Measurements from ENCODE around the gene RPL39L.
A peak's percentile ranks its signal among the peaks of the same experiment; 100 is the strongest.
"Not testable (repeated sequence)": the region's sequence is repeated elsewhere in the genome, so short reads cannot be mapped to it uniquely, and the experiment has no call there.

Gene RPL39L

DNA sequence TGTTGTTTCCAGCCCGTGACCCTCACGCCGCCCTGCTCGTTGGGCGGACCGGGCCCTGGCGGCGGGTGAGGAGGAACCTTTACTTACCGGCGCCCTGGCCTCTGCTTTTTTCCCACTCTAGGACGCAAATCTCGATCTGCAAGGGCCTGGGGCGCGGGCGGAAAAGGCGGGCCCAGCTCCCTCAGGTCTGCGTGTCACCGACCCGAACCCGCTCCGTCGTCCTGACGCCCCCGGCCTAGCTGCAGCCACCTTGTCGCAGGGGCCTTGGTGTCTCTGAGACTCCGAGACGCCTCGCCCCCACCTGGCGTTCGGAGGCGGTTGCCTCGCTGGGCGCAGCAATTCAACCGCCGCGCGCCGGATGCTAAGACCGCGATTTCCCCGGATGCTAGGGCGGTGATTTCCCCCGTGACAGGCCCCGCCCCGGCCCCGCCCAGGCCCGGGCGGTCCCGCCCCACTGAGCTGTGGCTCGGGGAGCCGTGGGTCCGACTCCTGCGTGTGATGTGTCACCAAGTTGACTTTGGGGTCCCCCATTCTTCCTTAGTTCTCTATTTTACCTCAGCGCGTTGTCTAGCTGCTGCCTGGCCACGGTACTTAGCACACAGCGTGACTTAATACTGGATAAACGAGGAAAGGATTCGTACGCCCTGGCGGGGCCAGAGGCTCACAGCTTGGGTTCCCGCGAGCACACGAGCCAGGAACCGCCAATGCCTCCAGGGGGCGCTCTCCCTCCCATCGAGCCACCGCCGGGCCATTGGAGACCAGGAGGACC is at the start of gene RPL39L:
Gene RPL39L (minus strand): TSS at position 371 of the 769 bp plus-strand sequence. CDS start 18,196 bp downstream, outside the sequence.
- peak; percentile 50 for DNase-seq

DNA sequence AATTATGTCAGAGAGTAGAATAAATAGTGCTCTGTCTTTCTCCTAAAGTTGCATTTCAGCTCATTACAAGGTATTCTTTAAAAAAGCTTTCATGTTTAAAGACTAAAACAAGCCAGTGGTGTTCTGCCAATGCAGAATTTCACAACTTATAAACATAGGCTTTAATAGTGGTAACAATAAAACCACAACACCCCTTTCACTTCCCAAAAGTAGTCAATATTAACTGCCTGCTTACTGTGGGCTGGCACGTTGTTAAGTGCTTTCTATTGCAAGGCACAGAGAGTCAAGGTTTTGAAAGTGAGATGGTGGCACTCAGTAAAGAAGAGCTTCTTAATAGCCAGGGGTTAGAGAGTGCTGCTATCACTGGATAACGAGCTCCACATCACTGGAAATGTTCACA is 49.6 kb upstream of the RPL39L start:
- DNase-seq, result no peak

DNA sequence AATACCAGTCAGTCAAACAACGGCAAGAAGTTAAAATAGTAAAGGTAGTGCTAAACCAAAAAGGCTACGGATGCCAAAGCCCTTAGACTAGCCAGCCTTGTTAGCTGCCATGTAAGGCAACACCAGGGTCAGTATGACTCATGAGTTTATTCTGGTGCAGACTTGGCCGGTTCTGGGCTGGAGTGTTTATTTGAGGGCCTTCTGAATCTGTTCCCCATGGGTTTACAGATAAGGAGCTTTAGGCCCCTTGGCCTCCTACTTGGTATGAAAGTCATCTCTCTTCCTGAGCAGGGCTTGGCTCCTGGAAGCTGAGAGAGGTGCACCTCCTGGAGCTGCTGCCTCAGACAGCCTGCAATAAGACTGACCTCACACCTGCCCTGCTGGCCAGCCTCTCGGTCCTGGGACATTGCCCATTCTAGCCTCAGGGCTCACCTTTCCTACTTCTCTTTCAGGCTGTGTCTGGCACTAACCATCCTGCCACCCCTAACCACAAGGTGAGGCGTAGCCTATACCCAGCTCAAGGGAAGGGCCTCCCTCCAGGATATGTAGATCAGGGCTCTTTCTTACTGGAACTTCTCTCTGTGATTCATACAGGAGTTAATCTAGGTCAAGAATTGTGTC is 47.6 kb upstream of the RPL39L start:
- no peak for DNase-seq

DNA sequence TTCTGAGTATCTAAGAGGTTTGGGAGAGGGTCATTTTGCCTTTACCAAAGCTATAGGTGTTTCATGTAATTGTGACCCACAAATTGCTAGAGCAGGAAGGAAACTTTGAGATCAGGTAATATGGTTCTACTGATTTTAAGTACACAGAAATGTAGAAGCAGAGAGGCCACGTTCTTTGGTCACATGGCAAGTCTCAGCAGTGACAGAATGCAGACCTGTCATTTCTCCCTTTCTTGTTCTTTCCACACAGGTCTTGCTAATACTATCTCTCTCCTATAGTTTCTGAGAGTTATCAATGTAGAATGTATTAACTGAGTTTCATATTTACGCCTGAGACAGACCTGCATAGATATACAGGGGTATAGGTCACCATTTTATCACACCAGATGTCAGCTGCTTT is 47.1 kb upstream of the RPL39L start:
- no peak for DNase-seq

DNA sequence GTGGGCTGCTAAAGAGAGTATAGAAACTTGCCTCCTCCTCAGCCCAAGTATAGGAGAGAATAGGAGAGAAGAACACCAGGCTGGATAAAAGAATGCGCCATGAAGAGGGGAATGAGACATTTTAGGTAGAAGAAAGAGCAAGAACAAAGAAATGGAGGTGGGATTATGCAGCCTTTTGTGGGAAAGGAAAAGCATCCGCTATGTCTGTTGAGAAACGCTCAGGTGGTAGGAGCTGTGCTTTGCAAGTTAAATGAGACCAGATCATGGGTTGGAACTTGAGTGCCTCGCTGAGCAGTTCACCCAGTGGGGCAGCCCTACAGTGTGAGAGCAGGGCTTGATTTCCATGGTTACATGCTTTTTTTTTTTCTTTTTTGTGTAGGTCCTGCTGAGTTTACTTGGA is 46.5 kb upstream of the RPL39L start:
- peak; percentile 46 for DNase-seq

DNA sequence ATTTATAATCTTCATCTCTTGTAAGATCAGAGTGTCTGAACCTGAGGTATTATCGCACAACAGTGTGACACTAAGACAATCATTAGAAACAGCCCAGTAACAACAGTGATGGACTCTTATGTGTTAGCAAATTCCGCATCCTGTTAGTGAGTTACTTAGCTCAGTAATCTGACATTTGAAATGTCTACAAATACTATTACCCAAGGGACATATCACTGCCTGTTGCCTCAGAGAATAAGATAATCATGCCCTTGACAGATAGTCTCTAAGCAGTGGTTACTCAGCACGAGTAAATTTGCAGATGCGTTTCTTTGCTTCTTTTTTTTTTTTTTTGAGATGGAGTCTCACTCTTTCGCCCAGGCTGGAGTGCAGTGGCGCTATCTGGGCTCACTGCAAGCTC is 44.6 kb upstream of the RPL39L start:
- DNase-seq, result no peak

DNA sequence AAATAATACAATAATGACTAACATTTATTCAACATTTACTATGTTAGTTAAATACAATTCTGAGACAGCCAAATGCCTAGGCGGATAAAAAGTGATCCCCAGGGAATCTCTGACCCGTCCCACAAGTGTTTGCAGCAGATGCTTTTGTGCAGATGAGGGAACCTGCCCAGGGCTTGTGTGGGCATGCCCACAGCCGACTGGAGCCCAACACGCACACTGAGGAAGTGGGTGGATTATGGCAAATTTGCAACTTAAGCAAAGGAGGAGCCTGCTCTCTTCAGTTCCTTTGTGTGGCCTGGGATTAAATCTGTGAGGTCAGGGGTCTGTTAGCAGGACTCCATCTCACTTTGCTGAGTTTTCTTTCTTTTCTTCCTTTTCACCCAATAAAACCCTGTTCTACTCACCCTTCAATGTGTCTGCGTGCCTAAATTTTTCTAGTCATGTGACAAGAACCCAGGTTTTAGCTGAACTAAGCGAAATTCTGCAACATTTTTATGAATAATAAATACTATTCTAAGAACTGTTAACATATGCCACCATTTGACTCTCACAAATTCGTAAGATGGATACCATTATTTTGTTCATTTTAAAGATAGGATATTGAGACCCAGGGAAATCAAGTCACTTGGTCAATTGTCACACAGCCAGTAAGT is 44.0 kb upstream of the RPL39L start:
- DNase-seq, result peak; percentile 61

DNA sequence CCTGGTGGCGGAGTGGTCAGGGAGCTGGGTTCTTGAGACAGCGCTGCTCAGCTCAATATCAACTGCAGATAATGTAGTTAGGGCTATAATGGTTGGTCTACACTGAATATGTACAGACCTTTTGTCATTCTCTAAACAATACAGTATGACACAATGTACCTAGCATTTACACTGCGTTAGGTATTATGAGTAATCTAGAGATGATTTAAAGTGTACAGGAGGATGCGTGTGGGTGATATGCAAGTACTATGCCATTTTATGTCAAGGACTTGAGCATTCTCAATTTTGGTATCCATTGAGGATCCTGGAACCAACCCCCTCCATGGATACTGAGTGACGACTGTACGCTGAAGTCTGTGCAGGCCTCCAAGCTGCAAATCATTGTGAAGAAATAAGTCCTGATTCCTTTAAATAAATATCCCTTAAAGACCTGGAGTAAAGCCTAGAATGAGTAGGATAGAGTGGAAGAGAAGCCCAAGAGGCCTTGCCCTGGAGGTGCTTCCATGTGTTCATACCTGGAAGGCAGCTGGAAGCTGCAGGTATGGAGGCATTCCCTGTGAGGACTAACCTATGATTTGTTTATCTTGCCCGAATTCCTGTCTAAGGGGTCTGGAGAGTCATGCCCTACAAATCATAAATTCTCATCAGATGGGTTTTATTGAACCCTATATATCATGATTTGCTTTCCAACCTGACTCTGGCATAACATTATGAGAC is 42.3 kb upstream of the RPL39L start:
- DNase-seq, result no peak

DNA sequence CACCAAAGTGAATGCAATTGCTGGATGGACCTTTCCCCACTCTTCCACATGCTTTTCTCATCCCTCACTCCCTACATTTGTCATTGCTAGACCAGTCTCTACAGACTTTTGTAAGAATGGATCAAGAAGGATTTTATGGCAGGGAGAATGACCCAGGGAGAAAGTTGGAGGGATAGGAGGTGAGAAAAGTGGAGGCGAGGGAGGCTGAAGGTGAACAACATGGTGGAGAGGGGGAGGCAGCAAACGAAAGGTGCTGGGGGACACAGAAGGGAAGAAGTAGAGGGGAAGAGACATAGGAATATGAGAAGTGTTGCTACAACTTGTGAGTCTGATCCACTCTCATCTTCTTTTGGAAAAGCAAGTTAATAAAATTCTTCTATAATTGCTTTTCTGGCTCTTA is 33.6 kb upstream of the RPL39L start:
- no peak for DNase-seq

DNA sequence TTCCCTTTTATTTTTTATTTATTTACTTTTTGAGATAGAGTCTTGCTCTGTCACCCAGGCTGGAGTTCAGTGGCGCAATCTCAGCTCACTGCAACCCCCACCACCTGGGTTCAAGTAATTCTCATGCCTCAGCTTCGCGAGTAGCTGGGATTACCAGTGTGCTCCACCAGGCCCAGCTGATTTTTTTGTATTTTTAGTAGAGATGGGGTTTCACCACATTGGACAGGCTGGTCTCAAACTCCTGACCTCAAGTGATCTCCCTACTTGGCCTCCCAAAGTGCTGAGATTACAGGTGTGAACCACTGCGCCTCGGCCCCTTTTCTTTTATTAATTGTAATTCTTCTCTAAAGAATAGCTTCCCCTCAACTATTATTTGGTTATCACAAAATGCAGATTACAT is 31.6 kb upstream of the RPL39L start:
- not testable (repeated sequence) for DNase-seq

DNA sequence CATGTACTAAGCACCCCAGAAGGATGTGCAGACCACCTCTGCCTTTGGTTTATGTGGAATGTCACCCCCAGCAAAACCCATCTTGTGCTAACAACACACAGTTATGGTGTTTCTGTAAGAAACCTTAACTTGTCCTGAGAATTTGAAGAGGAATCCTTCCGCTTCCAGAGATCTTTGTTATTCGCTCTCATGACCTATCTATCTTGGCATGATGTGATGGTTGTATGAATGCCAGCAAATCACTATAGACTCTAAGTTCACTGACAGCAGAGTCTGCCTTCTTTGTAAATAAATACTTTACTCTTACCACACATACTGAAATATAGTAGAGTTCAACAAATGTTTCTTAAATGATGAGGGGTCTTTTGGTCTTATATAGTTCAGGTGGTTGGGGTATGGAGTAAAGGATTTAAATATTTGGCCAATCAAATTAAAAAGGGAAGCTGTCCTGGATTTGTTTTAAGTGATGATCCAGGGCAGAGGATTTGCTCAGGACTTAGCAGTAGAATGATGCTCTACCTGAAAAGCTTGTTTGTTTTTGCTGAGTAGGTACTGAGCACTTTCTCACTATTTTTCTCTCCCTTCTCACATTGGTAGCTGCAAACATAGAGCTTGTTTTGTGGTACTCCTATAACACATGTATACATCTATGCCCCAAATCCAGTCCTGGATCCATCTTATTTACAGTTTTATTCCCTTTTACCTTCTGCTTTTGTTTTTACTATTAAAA is 30.1 kb upstream of the RPL39L start:
- no peak for DNase-seq

DNA sequence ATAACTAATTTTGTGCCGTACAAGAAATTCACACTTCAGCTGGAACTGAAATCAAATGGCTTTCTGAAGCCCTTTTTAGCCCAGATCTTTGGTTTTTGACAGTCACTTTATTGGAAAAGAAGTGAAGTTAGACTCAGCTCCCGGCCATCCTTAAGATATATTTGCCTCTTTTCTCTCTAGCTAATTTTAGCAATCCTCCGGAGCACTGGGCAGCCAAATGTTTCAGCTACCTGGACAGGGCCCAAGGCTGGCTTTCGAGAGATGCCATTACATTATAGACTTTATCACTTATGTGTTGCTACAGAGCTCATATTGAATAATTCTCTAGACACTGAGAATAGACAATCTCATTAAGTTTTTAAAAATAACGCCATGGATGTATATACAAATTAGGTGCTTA is 28.5 kb upstream of the RPL39L start:
- DNase-seq, result no peak

DNA sequence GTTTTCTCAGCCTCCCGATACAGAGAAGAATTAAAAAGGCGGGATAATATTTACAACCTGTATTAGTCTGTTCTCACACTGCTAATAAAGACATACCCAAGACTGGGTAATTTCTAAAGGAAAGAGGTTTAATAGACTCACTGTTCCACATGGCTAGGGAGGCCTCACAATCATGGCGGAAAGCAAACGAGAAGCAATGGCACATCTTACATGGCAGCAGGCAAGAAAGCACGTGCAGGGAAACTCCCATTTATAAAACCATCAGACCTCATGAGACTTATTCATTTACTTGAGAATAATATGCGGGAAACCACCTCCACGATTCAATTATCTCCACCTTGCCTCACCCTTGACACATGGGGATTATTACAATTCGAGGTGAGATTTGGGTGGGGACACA is 27.5 kb upstream of the RPL39L start:
- DNase-seq, result no peak

DNA sequence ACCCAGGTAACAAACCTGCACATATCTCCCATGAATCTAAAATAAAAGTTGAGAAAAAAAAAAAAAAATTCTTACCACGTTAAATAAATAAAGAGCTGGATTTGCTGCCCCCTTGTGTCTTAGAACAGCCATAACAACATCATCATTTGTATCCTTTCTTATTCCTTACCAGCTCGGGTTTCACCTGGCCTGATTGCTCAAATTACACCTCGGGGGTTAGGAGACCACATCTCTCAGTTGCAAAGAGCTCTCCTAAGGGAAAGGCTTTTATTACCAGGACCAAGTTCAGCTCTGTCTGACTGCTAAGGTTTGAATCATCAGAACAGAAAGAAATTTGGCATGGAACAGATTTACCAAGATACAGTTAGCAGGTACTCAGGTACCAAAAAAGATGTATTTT is 25.8 kb upstream of the RPL39L start:
- DNase-seq, result peak; percentile 81

DNA sequence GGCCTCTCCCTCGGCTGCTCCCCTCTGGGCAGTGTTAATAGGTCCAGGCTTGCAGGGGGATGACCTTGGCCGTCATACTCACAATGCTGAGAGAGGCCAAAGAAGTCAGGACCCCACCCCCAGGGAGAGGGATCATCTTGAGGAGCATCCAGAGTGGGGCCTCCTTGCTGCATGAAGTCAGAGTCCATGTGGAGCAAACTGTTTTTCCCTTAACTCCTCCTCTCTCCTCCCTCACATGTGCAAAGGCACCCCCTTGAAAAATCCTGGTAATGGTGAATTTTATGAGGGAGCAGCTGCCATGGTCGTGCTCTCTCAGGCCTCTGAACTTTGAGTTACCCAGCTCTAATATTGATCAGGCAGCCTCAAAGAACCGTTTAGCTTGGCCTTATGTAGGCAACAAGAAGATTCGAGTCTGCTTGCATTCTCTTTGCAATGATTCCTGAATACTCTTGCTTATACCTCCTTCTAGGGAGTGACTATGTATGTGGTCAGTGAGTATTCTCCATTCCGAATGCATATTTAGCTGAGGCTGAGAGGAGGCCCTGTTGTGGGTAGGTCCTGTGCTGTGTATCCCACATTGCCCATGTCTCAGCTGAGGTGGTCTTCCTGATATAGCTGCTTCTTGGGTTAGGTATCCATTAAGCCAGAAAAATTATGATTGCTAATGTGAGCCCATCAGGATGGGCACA is 23.1 kb upstream of the RPL39L start:
- no peak for DNase-seq

DNA sequence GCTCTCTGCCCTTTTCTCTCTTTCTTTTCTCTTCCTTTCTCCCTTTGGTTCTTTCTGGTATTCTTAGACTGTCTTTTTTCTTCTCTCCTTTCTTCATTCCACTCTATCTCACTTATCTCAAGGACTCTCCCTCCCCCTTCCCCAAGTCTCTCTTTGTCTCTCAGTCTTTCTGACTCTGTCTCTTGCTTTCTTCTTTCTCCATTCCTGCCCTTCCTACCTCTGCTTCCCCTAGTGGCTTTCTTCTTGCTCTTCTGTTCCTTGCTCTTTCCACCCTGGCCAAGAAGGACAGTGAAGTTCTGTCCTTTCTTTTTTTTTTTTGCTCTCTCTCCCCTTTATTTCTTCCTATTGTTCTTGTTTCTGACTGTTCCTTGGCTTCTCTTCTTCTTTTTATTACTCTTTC is 22.3 kb upstream of the RPL39L start:
- DNase-seq, result no peak

DNA sequence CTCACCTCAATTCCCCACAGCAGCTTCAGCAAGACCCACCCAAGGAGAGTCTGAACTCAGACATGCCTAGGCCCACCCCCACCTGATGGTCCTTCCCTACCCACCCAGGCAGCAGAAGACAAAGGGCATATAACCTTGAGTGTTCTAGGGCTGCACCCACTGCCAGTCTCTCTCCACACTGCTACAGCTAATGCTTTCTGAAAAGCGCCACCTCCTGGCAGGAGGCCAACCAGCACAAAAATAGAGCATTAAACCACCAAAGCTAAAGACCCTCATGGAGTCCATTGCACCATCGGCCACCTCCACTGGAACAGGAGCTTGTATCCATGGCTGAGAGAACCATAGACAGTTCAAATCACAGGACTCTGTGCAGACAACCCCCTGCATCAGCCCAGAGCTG is 11.3 kb upstream of the RPL39L start:
- no peak for DNase-seq

DNA sequence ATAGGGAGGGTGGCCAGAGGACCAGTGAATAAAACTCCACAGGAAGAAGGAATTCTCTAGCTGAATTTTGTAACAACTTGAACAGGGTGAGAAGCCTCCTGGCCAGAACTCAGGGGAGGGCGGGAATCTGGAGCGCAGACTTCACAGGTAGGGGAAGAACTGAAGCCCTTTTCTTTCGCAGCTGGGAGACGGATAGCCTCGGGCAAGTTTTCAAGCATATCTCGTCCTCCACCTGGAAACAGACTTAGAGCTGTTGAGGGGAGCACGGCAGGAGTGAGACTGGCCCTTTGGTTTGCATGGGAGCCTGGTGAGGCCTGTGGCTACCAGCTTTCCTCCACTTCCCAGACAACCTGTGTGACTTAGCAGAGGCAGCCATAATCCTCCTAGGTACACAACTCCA is 10.9 kb upstream of the RPL39L start:
- no peak for DNase-seq

DNA sequence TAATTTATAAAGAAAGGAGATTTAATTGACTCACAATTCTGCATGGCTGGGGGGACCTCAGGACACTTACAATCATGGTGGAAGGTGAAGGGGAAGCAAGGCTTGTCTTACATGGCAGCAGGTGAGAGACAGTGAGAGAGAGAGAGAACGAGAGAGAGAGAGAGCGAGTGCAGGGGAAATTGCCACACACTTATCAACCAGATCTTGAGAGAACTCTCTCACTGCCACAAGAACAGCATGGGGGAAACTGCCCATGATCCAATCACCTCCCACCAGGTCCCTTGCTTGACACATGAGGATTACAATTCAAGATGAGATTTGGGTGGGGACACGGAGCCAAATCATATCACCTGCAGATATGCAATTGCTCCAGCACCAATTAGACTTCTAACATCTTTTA is 7.1 kb upstream of the RPL39L start:
- no peak for DNase-seq

DNA sequence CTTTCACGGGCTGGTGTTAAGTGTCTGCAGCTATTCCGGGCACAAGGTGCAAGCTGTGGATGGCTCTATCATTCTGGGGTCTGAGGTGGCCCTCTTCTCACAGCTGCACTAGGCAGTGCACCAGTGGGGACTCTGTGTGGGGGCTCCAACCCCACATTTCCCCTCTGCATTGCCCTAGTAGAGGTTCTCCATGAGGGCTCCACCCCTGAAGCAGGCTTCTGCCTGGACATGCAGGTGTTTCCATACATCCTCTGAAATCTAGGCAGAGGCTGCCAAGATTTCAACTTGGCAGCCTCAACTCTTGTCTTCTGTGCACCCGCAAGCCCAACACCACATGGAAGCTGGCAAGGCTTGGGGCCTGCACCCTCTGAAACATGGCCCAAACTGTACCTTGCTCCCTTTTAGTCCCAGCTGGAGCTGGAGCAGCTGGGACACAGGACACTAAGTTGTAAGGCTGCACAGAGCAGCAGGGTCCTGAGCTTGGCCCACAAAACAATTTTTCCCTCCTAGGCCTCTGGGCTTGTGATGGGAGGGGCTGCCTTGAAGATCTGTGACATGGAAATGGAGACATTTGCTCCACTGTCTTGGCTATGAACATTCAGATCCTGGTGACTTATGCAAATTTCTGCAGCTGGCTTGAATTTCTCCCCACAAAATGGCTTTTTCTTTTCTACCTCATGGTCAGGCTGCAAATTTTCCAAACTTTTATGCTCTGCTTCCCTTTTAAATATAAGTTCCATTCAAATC is 6.0 kb upstream of the RPL39L start:
- DNase-seq, result no peak

DNA sequence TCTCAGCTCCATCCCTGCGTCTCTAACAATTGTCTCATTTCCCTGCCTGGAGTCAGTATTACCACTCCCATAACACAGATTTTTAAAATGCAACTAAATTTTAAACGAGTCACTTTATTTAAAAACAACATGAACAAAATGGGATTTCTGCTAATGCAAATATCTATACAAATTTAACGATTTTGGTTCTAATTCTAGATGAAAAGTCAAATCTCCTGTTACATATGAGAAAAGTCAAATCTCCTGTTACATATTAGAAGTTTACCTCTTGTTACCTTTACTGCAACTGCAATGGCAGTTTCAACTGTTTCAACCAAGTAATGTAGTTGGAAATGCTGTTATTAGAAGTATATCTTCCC is 578 bp upstream of the RPL39L start:
- DNase-seq, result no peak

DNA sequence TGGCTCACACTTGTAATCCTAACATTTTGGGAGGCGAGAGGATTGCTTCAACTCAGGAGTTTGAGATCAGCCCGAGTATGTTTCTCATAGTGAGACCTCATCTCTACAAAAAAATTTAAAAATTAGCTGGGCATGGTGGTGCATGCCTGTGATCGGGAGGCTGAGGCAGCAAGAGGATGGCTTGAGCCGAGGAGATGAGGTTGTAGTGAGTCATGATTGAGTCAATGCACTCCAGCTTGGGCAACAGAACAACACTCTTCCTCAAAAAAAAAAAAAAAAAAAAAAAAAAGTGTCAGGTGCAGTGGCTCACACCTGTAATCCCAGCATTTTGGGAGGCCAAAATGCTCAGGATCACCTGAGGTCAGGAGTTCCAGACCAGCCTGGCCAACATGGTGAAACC is 2.4 kb downstream of the RPL39L start:
- DNase-seq, result no peak
